Stimulated activated CD8-positive, alpha-beta memory T cell treated with anti-CD3 and anti-CD28 coated beads, Interleukin-15, amount 100 ng/mL, for 1 hour (primary cell): ENCODE data around the gene ZNF547.
"Not testable (repeated sequence)": the region's sequence is repeated elsewhere in the genome, so short reads cannot be mapped to it uniquely, and the experiment has no call there.

Source experiments
- DNase-seq: peaks from one replicate; pipeline ENCODE4 v3.0.0-alpha.2; 2020; ENCODE audit warnings: low read depth

The ZNF547 gene

GRCh38 chr19:57374647-57375046, 11.3 kb downstream of the ZNF547 start:
- not testable (repeated sequence) for DNase-seq

- DNase-seq: no peak
Observed at GRCh38 chr19:57376151-57376550, 12.8 kb downstream of the ZNF547 start.

GRCh38 chr19:57377498-57378146, 14.3 kb downstream of the ZNF547 start:
- DNase-seq: no peak

- no peak for DNase-seq
Observed at GRCh38 chr19:57380923-57381322, 17.6 kb downstream of the ZNF547 start.

GRCh38 chr19:57382806-57383488, 19.6 kb downstream of the ZNF547 start:
- no peak for DNase-seq

- DNase-seq: no peak
Observed at GRCh38 chr19:57389194-57389729, 25.9 kb downstream of the ZNF547 start.

- DNase-seq: peak; percentile 96
Observed at GRCh38 chr19:57389730-57390598, 26.6 kb downstream of the ZNF547 start, which contains the start of gene ZNF548. TSS of gene ZNF548 (plus strand) at chr19:57389854. CDS start at chr19:57390100, 246 bp downstream.

GRCh38 chr19:57395710-57396109, 32.4 kb downstream of the ZNF547 start:
- no peak for DNase-seq

GRCh38 chr19:57398868-57399267, 35.5 kb downstream of the ZNF547 start:
- DNase-seq: no peak

GRCh38 chr19:57403737-57404563, 40.6 kb downstream of the ZNF547 start:
- no peak for DNase-seq

GRCh38 chr19:57406516-57407123, 43.3 kb downstream of the ZNF547 start:
- peak; percentile 55 for DNase-seq

- DNase-seq: peak; percentile 83
Observed at GRCh38 chr19:57410877-57411671, 47.7 kb downstream of the ZNF547 start, which contains the start of gene ZNF17. TSS of gene ZNF17 (plus strand) at chr19:57411161. CDS start at chr19:57413616, 2,455 bp downstream.

GRCh38 chr19:57419439-57419838, 56.1 kb downstream of the ZNF547 start:
- no peak for DNase-seq

- DNase-seq: no peak
Observed at GRCh38 chr19:57421037-57421436, 57.7 kb downstream of the ZNF547 start.
